AML-193 (cell line): ENCODE data around the gene LDAH.

Experiments
- DNase-seq, 2 experiments: peaks; one replicate each; lab custom pipeline; 2025; lab: John Stamatoyannopoulos, UW

Gene LDAH

DNA sequence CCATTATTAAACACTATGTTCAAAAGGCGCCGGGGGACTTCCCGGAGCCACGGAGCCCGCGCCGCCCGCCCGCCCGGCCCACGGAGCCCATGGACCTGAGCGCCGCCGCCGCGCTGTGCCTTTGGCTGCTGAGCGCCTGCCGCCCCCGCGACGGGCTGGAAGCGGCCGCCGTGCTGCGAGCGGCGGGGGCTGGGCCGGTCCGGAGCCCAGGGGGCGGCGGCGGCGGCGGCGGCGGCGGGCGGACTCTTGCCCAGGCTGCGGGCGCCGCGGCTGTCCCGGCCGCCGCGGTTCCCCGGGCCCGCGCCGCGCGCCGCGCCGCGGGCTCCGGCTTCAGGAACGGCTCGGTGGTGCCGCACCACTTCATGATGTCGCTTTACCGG lies 155.8 kb downstream of the LDAH start:
- no peak for DNase-seq

DNA sequence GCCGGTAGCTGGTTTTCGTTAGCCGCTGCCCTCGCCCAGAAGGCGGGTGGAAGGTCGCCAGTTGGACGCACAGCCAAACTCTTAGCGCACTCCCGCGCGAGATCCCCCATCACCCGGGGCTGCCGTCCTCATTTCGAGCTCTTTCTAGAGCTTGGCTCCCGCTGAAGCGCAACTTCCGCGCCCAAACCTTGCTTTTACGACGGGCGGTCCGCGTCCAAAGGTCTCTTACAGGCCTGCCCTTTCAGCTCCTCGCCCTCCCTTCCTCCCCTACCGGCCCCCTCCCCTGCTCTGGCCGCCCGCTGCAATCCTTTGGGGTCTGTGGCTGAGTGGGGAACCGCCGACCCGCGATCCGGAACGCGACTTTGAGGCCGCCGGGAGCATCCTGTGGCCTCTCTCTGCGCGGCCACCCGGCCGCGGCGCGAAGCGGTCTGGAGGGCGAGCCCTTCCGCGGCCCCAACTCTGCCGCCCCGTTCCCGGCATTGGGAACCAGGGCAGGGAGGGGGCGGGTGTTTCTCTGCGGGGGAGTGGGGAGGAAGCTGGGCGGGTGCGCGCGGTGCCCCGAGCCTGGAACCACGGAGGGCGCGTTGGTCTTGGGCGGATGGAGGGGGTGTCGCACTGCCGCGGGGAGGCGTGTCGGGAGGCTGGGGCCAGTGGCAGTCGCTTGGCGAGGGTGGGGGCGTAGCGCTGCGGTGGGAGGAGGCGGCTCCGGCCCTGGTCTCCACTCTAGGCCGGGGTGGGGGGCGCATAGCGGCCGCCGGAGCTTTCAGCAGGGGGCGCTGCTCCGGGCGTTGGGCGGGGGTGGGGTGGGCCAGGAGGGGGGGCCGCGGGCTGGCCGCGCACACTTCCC lies 156.4 kb downstream of the LDAH start, which contains the start of gene GDF7:
Gene GDF7, plus strand, starts transcription at position 841 of the 847 bp plus-strand sequence. CDS start 96 bp downstream, outside the sequence.
- no peak for DNase-seq

DNA sequence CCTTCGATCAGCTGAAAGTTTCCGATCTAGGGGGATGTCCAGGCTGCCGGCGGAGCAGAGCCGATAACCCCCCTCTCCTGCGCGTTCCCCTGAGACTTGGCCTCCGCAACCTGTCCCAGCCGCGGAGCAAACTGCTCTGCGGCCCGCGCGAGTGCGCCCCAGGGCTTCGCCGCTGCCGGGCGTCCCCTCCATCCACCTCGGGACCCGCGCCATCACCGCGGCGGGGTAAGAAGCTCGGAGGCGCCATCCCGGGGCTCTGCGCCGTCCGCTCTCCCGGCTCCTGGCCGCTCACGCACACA lies 156.9 kb downstream of the LDAH start:
- DNase-seq: no peak

DNA sequence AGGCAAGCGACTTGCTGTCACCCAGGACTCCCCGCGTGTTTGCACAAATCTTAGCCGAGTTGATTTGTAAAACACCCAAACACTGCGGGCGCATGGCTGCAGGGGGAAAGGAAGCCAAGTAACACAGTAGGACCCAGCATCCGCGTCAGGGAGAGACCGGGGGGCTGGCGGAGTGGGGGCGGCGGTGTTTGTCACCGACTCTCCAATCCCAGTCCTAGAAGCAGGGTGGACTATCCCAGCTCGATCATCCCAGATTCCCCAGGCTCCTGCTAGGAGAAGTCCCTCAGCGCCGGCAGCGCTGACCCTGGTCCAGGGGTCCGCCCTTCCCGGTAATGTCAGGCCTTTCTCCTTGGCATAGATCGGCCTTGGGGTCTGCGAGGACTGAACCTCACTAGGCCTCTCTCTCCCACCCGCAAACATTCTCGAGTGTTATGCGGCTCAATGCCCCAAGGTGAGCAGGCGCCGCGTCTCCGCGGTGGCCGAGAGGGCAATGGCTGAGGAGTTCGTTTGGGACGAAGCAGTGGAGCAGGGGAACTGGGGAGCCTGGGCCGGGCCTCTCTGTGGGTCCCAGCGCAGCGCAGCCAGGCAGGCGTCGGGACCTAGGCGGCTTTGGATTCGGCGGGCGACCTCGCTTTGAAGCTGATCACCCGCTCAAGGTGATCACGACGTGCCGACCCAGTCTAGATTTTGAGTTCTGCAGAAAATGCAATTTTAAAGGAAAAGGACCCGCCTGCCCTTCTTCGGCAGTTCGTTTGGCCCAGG lies 157.5 kb downstream of the LDAH start:
- no peak for DNase-seq

DNA sequence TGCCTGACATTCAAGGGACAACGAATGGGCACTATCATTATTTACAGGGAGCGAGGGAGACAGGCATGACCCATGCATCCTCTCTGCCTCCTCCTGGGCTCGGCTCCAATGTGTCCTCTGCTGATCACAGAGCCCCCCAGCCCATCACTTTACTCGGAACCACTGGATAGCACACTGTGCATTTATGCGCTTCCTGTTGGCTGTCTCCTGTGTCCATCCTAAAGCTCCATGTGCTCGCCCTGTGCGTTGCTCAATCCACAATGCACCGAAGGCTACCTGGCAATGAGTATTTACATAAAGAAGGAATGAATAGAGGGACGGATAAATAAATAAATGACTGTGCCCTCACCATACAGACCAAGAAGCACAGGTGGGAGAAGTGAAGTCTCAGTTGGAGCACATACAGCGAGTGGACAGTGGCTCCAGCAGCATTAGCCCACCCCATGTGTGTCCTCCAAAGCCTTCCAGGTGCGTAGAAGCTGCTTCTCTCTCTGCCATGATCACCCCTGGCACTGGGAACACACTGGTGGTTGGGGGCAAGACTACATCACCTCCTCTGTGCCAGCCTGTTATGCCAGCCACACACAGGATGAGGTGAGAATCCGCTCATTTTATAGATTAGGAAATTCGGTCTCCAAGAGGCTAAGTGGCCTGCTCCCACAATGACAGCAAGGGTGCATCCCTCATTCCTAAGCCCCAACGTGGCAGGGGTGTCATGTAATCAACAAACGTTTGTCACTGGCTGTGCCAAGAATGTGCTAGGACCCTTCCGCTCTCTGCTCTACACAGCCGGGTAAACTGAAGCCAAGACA lies 158.3 kb downstream of the LDAH start:
- no peak for DNase-seq

DNA sequence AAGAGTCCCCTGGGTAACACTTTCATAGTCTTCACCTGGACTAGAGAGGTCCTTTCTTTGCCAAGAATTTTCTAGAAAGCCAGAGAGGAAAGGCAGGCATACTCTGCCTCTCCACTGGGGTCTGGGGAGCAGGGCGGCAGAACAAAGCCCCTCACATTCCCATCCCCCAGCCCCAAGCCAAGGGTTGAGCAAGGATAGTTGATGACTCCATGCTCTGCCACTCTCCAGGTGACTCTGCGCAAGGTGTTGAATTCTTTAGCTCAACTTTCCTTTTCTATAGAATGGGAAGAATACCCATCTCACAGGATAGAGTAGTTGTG lies 158.9 kb downstream of the LDAH start:
- DNase-seq: no peak

DNA sequence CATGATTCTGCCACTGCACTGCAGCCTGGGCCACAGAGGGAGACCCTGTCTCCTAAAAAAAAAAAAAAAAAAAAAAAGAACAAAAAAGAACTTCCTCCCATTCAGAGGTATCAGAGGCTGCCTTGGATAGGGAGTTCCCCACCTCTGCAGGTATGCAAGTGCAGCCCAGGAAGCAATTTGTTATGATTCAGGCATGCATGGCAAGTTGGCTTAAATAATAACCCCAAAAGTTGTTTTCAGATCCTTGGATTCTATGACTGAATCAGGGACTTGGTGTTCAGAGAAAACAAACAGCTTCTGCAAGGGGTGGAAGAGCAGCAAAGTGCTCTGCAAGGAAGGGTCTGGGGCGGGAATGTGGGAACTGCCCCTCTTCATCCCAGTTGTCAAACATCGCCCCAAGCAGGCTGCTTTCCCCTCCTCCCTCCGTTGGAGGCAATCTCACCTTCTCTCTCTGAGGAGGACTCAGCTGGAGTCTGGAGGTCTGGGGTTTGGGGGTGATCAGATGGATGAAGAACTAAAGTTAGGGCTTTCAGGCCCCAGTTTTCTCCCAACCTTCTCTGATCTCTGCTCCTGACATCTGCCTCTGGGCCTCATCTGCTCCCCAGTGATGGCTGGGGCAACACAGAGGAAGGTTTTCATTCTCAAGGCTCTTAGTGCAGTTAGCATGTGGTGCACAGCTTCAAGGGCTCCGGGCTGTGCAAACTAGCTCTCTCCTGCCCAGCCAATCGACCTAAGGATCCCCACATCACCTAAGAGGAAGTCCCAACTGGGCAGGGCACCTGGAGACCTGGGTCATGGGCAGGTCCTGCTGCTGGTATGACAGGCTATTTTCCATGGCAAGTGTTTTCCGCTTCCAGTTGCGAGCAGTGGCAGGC lies 159.5 kb downstream of the LDAH start:
- no peak for DNase-seq

DNA sequence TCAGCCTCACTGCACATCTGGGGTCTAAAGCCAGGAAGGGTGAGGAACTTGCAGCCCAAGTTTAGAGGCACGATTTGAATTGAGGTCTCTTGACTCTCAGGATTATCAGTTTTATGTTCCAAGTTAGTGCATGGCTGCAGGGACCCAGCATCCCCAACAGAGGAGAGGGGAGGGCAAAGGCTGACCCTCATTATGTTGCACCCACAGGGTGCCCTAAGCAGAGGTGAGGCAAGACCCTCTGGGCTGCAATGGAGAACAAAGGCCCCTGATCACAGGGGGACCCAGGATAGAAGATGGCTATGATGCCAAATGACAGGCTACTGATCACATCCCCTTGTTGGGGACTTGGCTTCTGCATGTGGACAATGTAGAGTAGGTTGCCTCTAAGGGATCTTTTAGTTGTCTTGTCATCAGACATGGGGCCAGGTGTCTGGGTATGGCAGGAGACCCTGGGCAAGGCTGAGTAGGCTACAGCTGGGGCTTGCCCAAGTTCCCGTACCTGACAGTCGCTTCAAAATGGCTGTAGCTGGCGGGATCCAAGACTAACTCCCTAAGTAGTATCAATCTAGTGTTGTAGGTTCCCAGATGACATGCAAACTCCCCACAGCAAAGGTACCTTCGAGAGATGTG lies 160.5 kb downstream of the LDAH start:
- DNase-seq: no peak

DNA sequence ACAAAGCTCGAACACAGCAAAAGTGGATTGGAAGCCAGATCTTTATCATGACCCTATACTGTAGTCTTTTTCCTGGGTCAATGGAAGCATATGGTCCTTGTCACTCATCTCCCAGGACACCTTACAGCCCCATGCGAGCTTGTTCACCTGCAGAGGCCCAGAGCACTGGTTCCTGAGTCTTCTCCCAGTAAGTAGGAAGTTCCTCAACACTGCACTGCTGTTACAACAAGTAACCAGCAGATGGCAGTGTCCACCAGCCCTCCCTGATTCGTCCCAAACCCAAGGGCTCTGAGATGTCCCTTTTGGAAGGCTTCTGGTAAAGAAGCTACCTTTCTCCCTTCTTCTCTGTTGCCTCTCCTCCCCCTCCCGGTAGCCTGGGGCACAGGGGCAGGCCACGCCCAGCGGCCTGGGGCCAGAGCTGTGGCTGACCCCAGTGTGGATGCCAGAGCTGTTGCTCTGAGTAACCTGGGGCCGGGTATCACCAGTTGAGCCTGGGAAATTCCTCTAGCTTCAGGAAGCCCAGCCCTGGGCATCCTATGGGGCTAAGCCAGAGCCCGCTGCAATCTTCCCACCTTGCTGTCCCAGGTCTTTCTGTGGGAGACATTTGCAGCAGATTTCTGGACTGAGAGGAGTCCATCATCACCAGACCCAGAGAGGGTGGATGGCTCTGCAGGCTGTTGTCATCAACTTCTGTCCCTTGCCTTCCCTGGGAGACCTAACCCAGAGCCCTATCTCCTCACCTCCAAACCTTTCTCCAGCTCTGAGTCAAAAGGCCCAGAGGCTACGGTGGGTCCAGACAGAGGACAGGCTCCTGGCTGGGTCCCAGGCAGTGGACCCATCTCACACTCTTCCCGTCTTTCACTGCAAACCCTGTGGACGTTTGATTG lies 161.2 kb downstream of the LDAH start:
- peak; percentile 33 to 57 for DNase-seq

DNA sequence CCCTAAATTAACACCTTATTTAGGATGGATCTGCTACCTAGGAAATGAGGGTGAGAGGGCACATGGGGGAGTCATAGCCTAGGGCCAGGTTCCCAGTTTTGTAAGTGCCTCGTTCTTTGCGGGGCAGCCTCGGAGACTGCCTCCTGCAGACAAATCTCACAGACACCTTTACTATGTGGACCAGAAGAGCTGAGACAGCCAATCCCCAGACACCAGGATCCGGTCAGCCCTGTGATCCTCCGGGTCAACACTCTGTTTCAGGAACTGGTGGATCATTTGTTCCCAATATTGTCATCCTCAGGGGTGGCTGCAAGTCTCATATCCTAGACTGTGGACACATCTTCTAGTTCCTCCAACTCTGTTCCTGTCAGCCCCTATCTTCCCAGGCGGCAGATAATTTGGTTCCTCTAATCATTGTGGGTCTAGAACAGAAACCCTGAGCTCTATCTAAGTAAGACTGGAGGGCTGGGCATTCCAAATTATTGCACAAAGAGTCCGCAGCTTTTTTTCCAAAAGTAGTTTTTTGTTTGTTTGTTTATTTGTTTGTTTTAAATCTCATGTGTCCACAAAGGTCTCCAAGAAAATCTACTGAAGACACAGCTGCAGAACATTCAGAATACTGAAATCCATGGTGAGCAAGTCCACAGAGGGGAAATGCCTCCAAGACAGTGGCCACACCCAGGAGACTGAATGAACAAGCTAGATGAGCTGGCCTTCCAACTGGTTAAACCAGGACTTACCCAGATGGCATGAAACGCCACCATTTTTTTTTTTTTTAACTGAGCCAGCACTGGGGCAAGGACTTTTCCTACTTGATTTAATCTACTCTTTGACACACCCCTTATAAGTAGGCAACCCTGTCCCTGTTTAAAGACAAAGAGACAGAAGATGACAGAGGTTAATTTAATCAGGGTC lies 162.1 kb downstream of the LDAH start:
- no peak for DNase-seq

DNA sequence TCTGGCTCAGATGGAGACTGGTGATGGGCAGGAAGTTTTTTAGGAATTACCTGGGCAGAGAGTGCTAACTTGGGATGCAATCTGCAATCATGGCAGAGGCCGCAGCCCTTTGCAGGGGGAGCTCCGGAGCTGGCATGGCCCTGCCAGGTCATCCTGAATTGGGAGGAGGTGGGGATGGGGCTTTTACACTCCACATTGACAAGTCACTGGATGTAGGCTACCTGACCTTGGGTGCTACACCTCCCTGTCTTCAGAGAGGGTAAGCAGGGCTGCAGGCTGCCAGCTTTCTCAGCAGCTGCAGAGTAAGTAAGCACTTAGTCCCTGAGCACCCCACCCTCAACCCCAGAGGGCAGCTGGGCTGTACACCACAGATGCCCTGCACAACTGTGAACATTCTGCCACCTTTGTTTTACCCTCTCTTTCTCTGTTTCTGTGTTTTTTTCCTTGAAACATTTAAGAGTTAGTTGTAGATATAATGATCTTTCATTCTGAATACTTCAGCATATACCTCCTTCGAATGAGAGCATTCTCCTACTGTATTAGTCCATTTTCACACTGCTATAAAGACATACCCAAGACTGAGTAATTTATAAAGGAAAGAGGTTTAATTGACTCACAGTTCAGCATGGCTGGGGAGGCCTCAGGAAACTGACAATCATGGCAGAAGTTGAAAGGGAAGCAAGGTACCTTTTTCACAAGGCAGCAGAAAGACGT lies 165.2 kb downstream of the LDAH start:
- DNase-seq: no peak

DNA sequence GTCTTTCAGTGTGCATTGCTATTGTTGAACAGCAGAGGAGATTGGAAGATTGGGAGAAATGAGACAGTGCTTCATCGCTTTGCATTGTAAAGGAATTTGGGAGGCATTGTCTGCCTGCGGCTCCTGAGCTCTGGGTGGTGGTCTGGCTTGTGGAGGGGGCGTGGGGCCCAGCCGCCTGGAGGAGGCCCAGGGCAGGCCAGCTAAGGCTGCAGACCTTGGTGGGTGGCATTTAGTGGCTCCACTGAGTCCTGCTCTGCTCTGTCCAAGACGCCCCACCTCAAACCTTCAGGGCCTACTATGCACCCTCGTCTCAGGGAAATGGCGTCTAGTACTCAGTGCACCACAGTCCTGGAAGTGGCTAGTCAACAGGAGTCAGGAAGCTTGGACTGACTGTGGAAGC lies 166.3 kb downstream of the LDAH start:
- DNase-seq: no peak

DNA sequence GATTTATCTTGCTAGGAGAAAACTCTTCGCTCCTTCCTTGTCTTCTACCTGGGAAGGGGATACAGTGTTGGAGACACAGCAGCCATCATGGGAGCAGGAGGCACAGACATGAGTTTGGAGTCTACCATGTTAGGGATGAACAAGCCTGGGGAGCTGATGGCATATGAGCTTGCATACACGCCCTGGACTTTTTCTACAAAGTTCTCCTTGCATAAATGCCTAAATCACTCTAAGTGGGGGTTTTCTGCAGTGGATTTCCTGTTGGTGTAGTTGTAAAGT lies 168.4 kb downstream of the LDAH start:
- DNase-seq: no peak

DNA sequence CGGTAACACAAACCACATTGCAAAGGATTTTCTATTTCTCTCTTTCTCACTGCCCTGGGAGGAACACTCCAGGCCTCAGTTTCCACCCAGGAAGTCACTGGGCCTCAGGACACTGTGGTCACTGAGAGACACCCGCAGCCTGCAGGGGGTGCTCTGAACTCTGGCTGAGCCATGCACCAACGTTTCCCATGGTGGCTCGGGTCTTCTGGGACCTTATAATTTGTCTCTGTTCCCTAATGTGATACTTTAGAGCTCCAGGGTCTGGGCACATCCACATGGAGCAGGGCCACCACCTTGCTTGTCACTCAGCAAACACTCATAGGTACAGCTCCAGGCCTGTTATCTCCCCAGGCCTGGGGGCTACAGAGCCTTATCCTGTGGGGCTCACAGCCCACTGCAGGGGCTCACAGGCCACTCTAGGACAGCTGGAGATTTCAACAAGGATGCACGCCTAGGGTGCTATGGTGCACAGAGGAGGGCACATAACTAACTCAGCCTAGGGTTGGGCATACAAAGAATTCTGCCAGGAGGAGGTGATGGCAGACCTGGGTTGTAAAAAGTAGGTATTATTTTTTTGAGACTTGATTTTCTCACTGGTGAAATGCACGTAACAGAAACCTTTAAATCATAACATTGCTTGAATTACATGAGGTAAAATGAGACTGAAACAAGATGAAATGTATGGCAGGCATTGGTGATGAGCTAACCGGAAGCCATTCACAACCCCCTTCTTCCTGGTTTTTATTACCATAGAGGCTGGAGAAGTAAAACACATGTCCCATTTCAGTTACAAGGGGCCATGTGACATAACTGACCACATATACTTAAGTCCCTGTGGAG lies 169.0 kb downstream of the LDAH start:
- DNase-seq: no peak

DNA sequence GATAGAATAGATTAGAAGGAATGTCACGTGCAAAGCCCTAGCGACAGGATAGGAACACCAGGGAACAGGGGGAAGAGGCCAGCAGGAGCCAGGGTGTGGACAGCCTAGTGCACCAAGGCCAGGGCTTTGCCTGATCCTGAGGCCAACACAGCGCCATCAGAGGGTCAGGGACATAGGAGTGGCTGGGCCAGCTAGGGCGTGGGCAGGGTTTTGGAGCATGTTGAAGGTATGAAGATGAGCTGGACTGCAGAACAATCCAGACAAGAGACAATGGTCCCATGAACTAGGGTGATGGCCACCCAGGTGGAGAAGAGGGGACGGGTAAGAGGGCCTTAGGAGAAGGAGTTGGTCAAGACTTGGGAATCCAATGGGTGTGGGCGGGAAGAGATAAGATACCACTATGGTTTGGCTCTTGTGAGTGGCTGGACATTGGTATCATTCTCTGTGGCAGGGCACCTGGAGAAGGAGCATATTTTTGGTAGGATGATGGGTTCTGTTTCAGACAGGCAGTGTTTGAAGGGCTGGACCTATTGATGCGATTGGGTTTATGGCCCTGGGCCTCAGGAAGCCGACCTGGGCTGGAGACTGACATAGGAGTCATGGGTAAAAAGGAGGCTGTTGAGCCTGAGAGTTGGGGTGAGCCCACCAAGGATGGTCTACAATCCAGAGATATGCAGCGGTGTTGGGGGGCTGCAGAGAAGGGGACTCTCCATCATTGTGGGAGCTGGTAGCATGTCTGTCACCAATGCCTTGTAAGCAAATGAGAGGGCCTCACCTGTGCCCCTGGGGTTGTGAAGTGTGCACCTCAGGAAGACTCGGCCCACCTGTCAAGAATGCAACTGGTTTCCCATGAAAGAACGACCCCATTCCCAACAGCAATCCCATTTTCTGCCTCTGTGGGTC lies 170.0 kb downstream of the LDAH start:
- DNase-seq: no peak

DNA sequence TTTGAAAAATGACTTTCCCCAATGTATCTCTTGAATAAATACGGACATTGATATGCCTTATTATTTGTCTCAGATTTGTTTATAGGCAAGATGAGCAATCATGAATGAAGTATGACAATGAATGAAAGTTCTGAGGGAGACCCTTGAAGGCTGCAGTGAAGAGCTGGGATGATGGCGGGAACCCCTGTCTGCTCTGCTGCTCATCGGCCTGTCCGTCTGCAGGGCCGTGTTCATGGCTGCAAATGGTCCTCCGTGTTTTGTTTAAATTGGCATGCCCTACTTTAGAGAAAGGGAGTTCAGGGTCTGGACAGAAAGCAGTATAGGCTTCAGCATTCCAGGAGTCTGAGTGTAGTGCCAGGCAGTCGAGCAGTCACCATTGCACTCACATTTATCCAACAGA lies 170.8 kb downstream of the LDAH start:
- DNase-seq: no peak

DNA sequence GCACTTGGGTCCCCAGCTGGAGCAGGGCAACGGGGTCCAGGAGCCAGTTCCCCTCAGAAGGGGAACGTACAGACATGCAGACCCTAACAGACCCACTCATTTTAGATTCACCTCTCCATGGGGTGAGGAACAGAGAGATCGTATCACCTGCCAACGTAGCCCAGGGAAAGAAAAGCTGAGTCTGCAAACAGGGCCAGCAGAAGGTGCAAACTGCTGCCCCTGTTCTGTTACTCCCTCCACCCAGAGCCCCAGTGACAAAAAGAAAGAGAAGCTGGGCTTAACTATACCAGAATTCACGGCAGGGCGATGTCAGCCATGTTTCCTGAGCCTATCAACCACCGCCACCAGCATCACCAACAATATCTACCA lies 171.2 kb downstream of the LDAH start:
- no peak for DNase-seq
